Activated naive CD8-positive, alpha-beta T cell (primary cell): ENCODE data around the gene MTIF2.
"Not testable (repeated sequence)": the region's sequence is repeated elsewhere in the genome, so short reads cannot be mapped to it uniquely, and the experiment has no call there.

Experiments
- H3K27ac Mint-ChIP-seq: one replicate; pipeline ENCODE4 v1.8.0; 2021; ENCODE audit warnings: mixed read lengths
- H3K27me3 Mint-ChIP-seq: one replicate; pipeline ENCODE4 v1.8.0; 2021; ENCODE audit warnings: mixed read lengths
- H3K36me3 Mint-ChIP-seq: one replicate; pipeline ENCODE4 v1.8.0; 2021; ENCODE audit warnings: mixed read lengths
- H3K4me1 Mint-ChIP-seq: one replicate; pipeline ENCODE4 v1.8.0; 2021; ENCODE audit warnings: low read depth, mixed read lengths
- H3K4me3 Mint-ChIP-seq: one replicate; pipeline ENCODE4 v1.8.0; 2021; ENCODE audit warnings: mild to moderate bottlenecking, mixed read lengths
- H3K9me3 Mint-ChIP-seq: one replicate; pipeline ENCODE4 v1.8.0; 2021; ENCODE audit warnings: low read depth, mixed read lengths

MTIF2 gene

DNA sequence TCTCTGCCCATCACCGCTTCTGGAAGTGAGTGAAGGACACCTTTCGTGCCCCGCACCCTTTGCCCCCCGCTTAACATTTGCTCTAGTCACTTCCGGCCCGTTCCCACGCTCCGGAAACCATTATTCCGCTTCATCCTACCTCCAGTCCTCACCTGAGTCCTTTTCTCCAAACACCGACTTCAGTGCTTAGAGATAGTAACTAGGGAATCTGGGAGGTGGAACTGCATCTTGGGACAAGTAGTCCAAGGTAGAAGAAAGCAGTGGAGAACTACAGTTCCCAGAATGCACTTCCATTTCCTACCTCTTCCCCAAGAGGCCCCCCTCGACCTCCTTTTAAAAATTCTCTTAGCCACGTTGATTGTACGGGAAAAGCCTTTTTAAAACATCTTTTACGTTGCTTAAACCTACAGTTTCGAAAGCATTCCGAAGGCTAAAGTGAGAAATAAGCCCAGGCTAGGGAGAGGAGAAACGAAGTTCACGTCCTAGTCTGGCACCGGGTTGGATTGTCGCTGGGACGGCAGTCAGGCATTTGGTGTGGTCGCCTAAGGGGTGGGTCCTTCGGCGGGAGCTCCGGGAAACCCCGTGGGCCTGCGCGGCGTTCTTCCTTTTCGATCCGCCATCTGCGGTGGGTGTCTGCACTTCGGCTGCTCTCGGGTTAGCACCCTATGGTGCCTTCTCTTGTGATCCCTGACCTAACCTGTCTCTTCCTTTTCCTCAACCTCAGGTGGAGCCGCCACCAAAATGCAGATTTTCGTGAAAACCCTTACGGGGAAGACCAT is 36.8 kb downstream of the MTIF2 start, which contains the start of the genes CLHC1 and RPS27A:
Gene CLHC1 (minus strand): TSS at position 210 of the 779 bp plus-strand sequence. CDS start 9,882 bp downstream, outside the sequence.
Gene RPS27A (plus strand): TSS at position 605 of the 779 bp plus-strand sequence. CDS start 137 bp downstream, at position 742.
- H3K27ac Mint-ChIP-seq = peak within 1 kb of the TSS; percentile 96
- no peaks in the 10 kb centered on the region for H3K27me3 Mint-ChIP-seq
- H3K4me3 Mint-ChIP-seq = peak within 1 kb of the TSS; percentile 97
- peaks cover 7% of the 10 kb centered on the region for H3K9me3 Mint-ChIP-seq
- peaks cover 38% of the 10 kb centered on the region for H3K36me3 Mint-ChIP-seq
- peaks cover 61% of the 10 kb centered on the region for H3K4me1 Mint-ChIP-seq

DNA sequence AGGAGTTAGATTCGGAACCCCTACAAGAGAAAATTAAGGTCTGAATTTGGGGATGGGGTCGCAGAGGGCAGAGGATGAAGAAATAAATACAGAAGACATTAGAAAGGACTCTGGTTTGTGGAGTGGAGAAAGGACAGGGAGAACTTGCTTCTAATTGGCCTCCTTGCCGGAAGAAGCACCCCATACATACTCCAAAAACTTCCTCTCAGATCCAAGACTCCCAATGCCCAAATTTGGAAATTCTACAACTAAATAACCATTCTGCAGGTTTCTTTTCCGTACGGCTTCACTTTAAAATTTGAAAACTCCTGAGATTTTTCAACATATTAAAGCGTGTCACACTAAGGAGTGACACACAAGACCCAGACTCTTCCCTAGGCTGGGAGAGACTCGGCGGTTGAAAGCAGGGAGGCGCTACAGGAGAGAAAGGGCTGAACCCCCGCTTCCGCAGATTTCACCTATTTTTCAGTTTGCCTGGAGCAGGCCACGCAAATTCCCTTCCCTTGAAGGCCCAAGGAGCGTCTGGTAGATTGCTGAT is 37.4 kb downstream of the MTIF2 start:
- peaks cover 67% of the 10 kb centered on the region for H3K4me1 Mint-ChIP-seq
- H3K4me3 Mint-ChIP-seq = peak overlapping the region; percentile 97
- H3K36me3 Mint-ChIP-seq = peaks cover 36% of the 10 kb centered on the region
- H3K9me3 Mint-ChIP-seq = peaks cover 7% of the 10 kb centered on the region
- H3K27ac Mint-ChIP-seq = peak overlapping the region; percentile 96
- no peaks in the 10 kb centered on the region for H3K27me3 Mint-ChIP-seq

DNA sequence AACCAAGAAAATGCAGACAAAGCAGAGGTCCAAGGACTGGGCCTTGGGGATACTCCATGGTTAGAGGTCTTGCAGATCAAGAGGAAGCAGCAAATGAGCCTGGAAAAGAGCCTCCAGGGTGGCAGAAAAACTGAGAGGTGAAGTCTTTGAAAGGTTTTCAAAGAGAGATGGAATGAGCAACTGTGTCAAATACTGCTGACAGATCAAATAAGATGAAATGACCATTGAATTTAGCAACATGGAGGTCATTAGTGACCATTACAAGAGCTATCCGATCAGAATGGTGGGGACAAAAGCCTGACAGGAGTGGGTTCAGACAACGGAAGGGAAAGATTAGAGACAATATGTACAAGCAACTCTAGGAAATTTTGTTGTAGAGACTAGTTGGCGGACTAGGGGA is 38.5 kb downstream of the MTIF2 start:
- Mint-ChIP-seq H3K36me3 (peaks cover 30% of the 10 kb centered on the region), H3K4me1 (peaks cover 61% of the 10 kb centered on the region), H3K9me3 (peaks cover 7% of the 10 kb centered on the region), H3K27me3 (no peaks in the 10 kb centered on the region), H3K4me3 (peak overlapping the region; percentile 97), H3K27ac (peak overlapping the region; percentile 4)

DNA sequence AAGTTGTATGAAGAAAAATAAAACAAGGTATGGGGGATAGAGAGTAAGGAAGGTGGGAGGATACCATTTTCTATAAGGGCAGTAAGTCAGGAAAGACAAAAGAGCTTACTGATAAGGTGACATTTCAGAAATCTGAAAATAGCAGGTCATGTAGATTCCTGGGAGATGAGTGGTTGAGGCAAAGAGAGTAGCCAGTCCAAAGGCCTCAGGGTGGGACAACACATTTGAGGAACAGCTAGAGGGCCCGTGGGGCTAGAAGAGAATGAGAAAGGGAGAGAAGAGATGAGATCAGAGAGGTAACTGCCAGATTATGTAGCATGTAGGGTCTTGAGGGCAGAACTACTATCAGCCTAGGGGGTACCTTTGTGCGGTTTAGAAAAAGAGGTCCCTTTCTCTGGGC is 39.8 kb downstream of the MTIF2 start:
- H3K9me3 Mint-ChIP-seq = peaks cover 7% of the 10 kb centered on the region
- H3K4me1 Mint-ChIP-seq = peaks cover 48% of the 10 kb centered on the region
- H3K4me3 Mint-ChIP-seq = peak overlapping the region; percentile 28
- peak overlapping the region; percentile 80 for H3K27ac Mint-ChIP-seq
- H3K36me3 Mint-ChIP-seq = peaks cover 26% of the 10 kb centered on the region
- H3K27me3 Mint-ChIP-seq = no peaks in the 10 kb centered on the region

DNA sequence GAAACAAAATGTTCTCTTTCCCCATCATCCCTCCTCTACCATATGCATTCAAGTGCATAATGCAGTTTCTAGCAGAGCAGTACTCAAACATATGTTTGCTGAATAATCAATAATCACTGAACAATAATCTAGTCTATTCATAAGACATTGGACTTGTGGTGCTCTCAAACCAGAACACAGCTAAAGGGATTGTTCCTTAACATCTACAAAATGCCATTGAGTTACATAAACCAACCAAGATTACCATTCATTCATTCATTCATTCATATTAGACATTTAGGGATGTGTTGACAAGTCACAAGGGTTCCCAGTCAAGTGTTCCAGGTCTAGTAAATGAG is 40.8 kb downstream of the MTIF2 start:
- Mint-ChIP-seq H3K9me3 (peaks cover 7% of the 10 kb centered on the region), H3K4me3 (peak overlapping the region; percentile 55), H3K36me3 (peaks cover 20% of the 10 kb centered on the region), H3K27ac (peak overlapping the region; percentile 76), H3K27me3 (no peaks in the 10 kb centered on the region), H3K4me1 (peaks cover 41% of the 10 kb centered on the region)

DNA sequence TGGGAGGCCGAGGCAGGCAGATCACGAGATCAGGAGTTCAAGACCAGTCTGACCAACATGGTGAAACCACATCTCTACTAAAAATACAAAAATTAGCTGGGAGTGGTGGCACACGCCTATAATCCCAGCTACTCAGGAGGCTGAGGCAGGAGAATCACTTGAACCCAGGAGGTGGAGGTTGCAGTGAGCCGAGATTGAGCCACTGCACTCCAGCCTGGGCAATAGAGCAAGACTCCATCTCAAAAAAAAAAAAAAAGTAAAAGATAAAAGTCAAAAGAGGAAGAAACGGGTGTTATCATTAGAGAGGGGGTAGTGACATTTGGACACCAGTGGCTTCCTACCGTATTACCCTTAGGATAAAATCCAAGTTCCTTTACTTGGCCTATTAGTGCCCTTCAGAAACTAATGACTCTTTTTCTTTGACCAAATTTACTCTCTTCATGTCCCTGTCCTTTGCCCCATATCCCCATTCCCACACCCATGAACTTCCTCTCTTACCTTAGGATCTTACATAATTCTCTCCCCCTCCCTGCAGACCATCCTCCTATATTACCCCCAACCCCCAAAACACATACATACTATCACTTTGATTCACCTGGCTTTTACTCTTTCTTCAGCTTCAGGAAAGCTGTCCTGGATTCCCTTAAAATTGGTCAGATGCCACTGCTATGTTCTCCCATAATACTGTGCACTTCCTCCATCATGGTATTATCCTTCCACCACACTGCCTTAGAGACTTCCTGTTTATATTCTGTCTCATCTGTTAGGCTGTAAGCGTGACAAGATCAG is 41.4 kb downstream of the MTIF2 start:
- Mint-ChIP-seq H3K36me3 (peaks cover 18% of the 10 kb centered on the region), H3K4me1 (peaks cover 42% of the 10 kb centered on the region), H3K4me3 (peak overlapping the region; percentile 55), H3K27ac (peak overlapping the region; percentile 76)
- not testable (repeated sequence) for H3K9me3 Mint-ChIP-seq, H3K27me3 Mint-ChIP-seq

DNA sequence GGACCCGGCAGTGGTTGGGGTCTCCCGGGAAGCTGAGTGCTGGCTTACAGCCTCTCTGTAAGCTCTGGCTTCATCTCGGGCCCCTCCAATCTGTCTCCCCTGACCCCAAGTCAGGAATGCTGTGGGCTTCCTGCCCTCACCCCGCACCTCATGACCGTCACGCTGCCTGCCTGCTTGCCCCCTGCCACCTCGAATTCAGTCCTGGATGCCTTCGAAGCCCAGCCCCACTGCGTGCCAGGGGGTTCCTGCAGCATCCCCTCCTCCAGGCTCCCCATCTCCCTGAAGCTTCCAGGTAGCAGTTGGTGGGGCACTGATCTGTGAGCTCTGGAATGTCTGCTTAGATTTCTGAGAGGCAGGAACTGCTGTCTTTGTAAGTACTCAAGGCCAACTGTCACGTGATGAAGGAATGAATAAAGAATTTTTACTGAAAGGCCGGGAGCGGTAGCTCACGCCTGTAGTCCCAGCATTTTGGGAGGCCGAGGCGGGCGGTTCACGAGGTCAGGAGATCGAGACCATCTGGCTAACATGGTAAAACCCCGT is 43.5 kb downstream of the MTIF2 start:
- Mint-ChIP-seq H3K4me3 (no peak overlapping the region), H3K4me1 (peaks cover 50% of the 10 kb centered on the region), H3K36me3 (peaks cover 15% of the 10 kb centered on the region), H3K9me3 (peaks cover 7% of the 10 kb centered on the region), H3K27me3 (no peaks in the 10 kb centered on the region), H3K27ac (no peak overlapping the region)

DNA sequence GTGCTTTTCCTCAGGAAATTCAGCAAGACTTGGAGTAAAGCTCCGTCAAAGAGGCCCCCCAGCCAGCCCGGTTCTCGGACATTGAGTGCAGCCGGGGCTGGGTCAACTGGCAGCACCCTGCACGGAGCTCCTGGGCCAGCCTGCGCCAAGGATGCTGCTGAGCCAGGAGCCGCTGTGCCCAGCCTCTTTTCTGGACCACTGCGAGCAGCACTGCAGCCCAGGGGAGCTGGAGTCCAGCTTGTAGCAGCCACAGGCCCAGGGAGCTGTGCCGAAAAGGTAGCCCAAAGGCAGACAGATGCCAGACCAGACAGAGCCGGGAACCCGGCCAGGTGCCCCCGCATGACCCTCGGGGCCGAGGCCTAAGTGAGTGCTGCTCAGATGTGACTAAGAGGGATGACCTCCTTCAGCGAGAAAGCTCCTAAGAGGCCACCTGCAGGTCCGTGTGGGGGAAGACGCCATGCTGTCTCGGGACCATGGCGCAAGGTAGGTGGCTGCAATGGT is 44.2 kb downstream of the MTIF2 start:
- H3K4me1 Mint-ChIP-seq = peaks cover 44% of the 10 kb centered on the region
- peaks cover 7% of the 10 kb centered on the region for H3K9me3 Mint-ChIP-seq
- H3K27me3 Mint-ChIP-seq = no peaks in the 10 kb centered on the region
- peak overlapping the region; percentile 6 for H3K27ac Mint-ChIP-seq
- peaks cover 11% of the 10 kb centered on the region for H3K36me3 Mint-ChIP-seq
- no peak overlapping the region for H3K4me3 Mint-ChIP-seq

DNA sequence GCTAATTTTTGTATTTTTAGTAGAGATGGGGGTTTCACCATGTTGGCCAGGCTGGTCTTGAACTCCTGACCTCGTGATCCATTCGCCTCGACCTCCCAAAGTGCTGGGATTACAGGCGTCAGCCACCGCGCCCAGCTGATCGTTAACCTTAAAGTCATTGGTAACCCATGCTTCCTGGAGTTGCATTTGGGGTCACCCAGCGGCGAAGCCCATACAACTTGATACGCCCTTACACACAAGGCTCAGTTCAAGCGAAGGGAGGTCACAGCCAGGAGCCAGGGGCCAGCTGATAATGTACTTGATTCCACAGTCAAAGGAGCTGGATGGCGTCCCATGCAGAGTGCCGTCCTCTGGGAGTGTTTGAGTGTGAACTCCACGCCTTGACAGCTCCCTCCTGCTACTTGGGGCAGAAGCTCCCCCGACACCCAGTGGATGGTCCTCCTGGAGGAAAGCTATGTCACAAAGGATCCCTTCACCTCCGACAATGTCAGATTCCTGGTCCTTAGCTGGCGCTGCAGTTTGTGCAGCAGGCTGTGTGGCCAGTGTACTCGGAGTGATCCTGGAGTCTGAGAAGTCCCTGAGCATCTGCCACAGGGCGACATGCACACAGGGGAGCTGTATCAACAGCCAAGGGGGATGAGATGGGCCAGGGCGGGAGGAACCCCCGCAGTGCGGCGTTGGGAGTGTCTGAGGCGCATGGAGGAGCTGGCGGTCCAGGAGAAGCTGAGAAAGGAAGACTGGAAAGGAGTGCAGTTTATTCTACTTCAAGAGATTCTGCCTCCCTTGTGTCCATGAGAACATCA is 44.9 kb downstream of the MTIF2 start:
- Mint-ChIP-seq H3K4me3 (peak overlapping the region; percentile 72), H3K27ac (peak overlapping the region; percentile 70), H3K27me3 (no peaks in the 10 kb centered on the region), H3K4me1 (peaks cover 40% of the 10 kb centered on the region), H3K36me3 (peaks cover 10% of the 10 kb centered on the region), H3K9me3 (peaks cover 7% of the 10 kb centered on the region)

DNA sequence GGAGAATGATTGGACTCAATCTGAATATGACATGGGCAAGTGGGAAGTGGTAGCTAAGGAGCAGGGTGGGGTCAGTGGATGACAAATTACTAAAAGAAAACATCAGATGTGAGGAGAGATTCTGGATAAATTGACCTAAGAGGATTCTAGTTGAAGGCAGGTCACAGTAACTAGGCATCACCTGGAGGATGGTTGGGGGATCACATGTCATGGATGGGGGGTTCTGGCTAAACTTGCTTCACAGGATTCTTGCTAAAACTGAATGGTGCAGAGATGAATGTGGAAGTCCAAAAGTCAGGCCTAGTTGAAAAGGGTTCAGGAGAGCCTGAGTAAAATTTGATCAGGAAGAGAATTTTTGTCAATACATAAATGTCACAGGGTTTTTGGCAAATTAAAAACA is 55.2 kb downstream of the MTIF2 start:
- Mint-ChIP-seq H3K36me3 (peaks cover 2% of the 10 kb centered on the region), H3K27me3 (no peaks in the 10 kb centered on the region), H3K4me3 (no peak overlapping the region), H3K9me3 (no peaks in the 10 kb centered on the region), H3K27ac (no peak overlapping the region), H3K4me1 (no peaks in the 10 kb centered on the region)

DNA sequence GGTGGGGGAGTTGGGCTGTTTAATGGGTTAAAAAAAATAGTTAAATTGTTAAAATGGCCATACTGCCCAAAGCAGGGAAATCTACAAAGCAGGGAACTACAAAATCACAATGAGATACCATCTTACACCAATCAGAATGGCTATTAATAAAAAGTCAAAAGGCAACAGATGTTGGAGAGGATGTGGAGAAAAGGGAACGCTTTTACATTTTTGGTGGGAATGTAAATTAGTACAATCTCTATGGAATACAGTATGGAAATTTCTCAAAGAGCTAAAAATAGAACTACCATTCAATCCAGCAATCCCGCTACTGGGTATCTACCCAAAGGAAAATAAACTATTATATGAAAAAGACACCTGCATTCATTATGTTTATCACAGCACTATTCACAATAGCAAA is 64.1 kb downstream of the MTIF2 start:
- Mint-ChIP-seq H3K9me3 (peaks cover 24% of the 10 kb centered on the region), H3K4me1 (no peaks in the 10 kb centered on the region), H3K27ac (no peak overlapping the region), H3K36me3 (peaks cover 37% of the 10 kb centered on the region), H3K4me3 (no peak overlapping the region), H3K27me3 (no peaks in the 10 kb centered on the region)

DNA sequence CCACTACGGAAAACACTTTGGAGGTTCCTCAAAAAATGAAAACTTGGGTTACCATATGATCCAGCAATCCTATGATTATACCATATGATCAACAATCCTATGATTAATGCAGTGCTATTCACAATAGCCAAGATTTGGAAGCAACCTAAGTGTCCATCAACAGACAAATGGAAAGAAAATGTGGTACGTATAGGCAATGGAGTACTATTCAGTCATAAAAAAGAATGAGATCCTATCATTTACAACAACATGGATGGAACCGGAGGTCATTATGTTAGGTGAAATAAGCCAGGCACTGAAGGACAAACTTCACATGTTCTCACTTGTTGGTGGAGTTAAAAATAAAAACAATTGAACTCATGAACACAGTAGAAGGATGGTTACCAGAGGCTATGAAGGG is 64.5 kb downstream of the MTIF2 start:
- Mint-ChIP-seq H3K27ac (no peak overlapping the region), H3K27me3 (no peaks in the 10 kb centered on the region), H3K9me3 (peaks cover 27% of the 10 kb centered on the region), H3K4me3 (no peak overlapping the region), H3K36me3 (peaks cover 38% of the 10 kb centered on the region), H3K4me1 (no peaks in the 10 kb centered on the region)

DNA sequence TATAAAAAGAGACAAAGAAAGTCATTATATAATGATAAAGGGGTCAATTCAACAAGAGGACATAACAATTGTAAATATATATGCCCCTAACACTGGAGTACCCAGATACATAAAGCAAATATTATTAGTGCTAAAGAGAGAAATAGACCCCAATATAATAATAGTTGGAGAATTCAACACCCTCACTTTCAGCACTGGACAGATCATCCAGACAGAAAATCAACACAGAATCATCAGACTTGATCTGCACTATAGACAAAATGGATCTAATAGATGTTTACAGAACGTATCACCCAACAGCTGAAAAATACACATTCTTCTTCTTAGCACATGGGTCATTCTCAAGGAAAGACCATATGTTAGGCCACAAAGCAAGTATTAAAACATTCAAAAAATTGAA is 68.6 kb downstream of the MTIF2 start:
- no peak overlapping the region for H3K4me3 Mint-ChIP-seq
- no peak overlapping the region for H3K27ac Mint-ChIP-seq
- peaks cover 35% of the 10 kb centered on the region for H3K9me3 Mint-ChIP-seq
- H3K27me3 Mint-ChIP-seq = no peaks in the 10 kb centered on the region
- H3K4me1 Mint-ChIP-seq = no peaks in the 10 kb centered on the region
- peaks cover 53% of the 10 kb centered on the region for H3K36me3 Mint-ChIP-seq

DNA sequence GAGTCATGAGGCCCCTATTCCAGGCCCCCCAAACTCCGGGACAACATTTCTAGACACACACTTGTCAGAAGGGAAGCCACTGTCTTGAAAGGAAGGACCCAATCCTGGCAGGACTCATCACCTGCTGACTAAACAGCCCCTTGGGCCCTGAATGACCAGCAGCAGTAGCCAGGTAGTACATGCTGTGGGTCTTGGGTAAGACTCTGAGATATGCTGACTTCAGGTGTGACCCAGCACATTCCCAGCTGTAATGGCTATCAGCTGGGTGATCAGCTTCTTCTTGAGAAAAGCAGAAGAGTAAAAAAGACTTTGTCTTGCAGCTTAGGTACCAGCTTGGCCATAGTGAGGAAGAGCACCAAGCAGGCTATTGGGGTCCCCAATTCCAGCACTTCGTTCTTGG is 72.5 kb downstream of the MTIF2 start:
- Mint-ChIP-seq H3K36me3 (peaks cover 42% of the 10 kb centered on the region), H3K9me3 (peaks cover 31% of the 10 kb centered on the region), H3K27ac (no peak overlapping the region), H3K27me3 (no peaks in the 10 kb centered on the region), H3K4me3 (no peak overlapping the region), H3K4me1 (no peaks in the 10 kb centered on the region)
